Spleen (tissue), 7 donors: ENCODE measurements around the gene SLC2A6.

Experiments
- CTCF ChIP-seq, 11 experiments: fragments of 200-600 bp in 7 of 11; fragments of 450-650 bp in 4 of 11; sonication (generic) in 4 of 11; IDR thresholded peaks in 8 of 11; conservative IDR thresholded peaks in 3 of 11; 1 replicate in 7 of 11; 2 replicates in 4 of 11; pipeline versions ENCODE4 v1.4.0 to v1.8.0; 2016 to 2021; ENCODE audit warnings: antibody characterized with exemption in 11 of 11, inconsistent platforms in 4 of 11, mild to moderate bottlenecking in 1 of 11
- POLR2A ChIP-seq, 3 donors: fragments of 450-650 bp; IDR thresholded peaks; one replicate each; pipeline ENCODE4 v1.5.1; 2017; ENCODE audit warnings: antibody characterized with exemption in 3 of 3, mild to moderate bottlenecking in 1 of 3
- POLR2AphosphoS5 ChIP-seq, 3 donors: sonication (generic); formaldehyde crosslinking; IDR thresholded peaks; one replicate each; pipeline ENCODE4 v1.5.1; 2017; ENCODE audit warnings: antibody characterized with exemption in 3 of 3
- donor health status: DM: no; HTN: no; CAD: no; lungs with moderate emphysema.
- donor health status: DM: no; HTN: no; CAD: no.
- donor health status: DM: no; HTN: no; CAD: no.

GRCh38 chr9:133524146-133524545 is 45.2 kb upstream of the SLC2A6 start:
- no peak for TF ChIP-seq CTCF (IDR thresholded peaks at IDR 0.05 in 8 of 11, conservative IDR thresholded peaks at IDR 0.05 in 3 of 11)
- no peak for TF ChIP-seq POLR2A (IDR thresholded peaks at IDR 0.05)
- no peak for TF ChIP-seq POLR2AphosphoS5 (IDR thresholded peaks at IDR 0.05)
